K562 (cell line): ENCODE data around the gene DGKB. TPM values are rescaled to one million over a fixed set of nuclear protein-coding genes. Genes with fewer than 3 reads are reported as not detected.

Source experiments
- FOXA3 ChIP-seq, 2 experiments: fragments of 450-650 bp in 1 of 2; sonication (generic) in 1 of 2; formaldehyde crosslinking; IDR thresholded peaks in 1 of 2; conservative IDR thresholded peaks in 1 of 2; 2 replicates each; pipeline versions ENCODE4 v1.4.0 to v1.8.0; 2020 to 2022; ENCODE audit warnings: mild to moderate bottlenecking in 2 of 2, missing genetic modification reagents in 1 of 2
- GTF2B ChIP-seq: IDR thresholded peaks from 2 replicates; pipeline ENCODE4 v1.6.1; 2011; ENCODE audit not compliant: insufficient read length; ENCODE audit errors: extremely low read depth
- ILK ChIP-seq: fragments of 450-650 bp; IDR thresholded peaks from 2 replicates; pipeline ENCODE4 v1.6.1; 2016; ENCODE audit warnings: missing genetic modification characterization, low read depth, mild to moderate bottlenecking, missing compliant biosample characterization, moderate library complexity, borderline replicate concordance
- RNF219 ChIP-seq: fragments of 250-450 bp; sonication (Bioruptor Pico); IDR thresholded peaks from 2 replicates; pipeline ENCODE4 v1.5.0; 2022; ENCODE audit warnings: mild to moderate bottlenecking
- TEAD2 ChIP-seq: fragments of 450-650 bp; IDR thresholded peaks from 2 replicates; pipeline ENCODE4 v1.6.1; 2016; ENCODE audit warnings: missing genetic modification characterization, control low read depth, missing compliant biosample characterization
- ZNF354B ChIP-seq: fragments of 250-450 bp; sonication (Bioruptor Pico); IDR thresholded peaks from 2 replicates; pipeline ENCODE4 v1.4.0; 2020
- ZNF436 ChIP-seq: fragments of 250-450, 450-650 bp; sonication (Bioruptor Pico); formaldehyde crosslinking; IDR thresholded peaks from 2 replicates; pipeline ENCODE4 v1.7.0; 2020; ENCODE audit warnings: mild to moderate bottlenecking
- polyA plus RNA-seq, 8 experiments: library from polyadenylated mRNA; depleted of rRNA in 4 of 8; stranded (reverse) in 5 of 8; unstranded in 3 of 8; fragments of >200 nt; fragmentation: Nextera tagmentation in 2 of 8; fragmentation: Illumina TruSeq in 1 of 8; extraction: Ambion mirVana in 2 of 8; extraction: Trizol in 1 of 8; gene quantifications; 2 replicates each; pipeline versions ENCODE4 v1.2.1 to v1.2.3, GENCODE V29; 2011 to 2014; ENCODE audit warnings: inconsistent platforms in 1 of 8, missing spikeins in 1 of 8
- total RNA-seq, 7 experiments: library from RNA; depleted of rRNA in 6 of 7; stranded (reverse); fragments of >200 nt in 6 of 7; fragmentation: Illumina TruSeq in 2 of 7; extraction: Trizol in 2 of 7; gene quantifications; 2 replicates each; pipeline versions ENCODE4 v1.2.1 to v1.2.3, GENCODE V29; 2011 to 2021; ENCODE audit warnings: low replicate concordance in 1 of 7

The DGKB gene
- total and polyA plus RNA-seq, 9 of the 15 experiments (the other 6 are each of a cell fraction or from before 2014, with no cell fraction given): 0.01 TPM; not detected in 8

- no peak for TF ChIP-seq ZNF436 (CRISPR knock-in tag)
- no peak for TF ChIP-seq ILK (tag)
- TF ChIP-seq RNF219: no peak
- no peak for TF ChIP-seq TEAD2 (tag)
- TF ChIP-seq FOXA3 (CRISPR knock-in tag; conservative IDR thresholded peaks at IDR 0.05 in 1 of 2, IDR thresholded peaks at IDR 0.05 in 1 of 2): no peak
- no peak for TF ChIP-seq ZNF354B
- no peak for TF ChIP-seq GTF2B
- TF ChIP-seq, all 486 proteins: peak for 0
Observed at GRCh38 chr7:14414274-14414986, 488.1 kb downstream of the DGKB start (continued).
